Stimulated activated CD4-positive, alpha-beta T cell treated with anti-CD3 and anti-CD28 coated beads, Interleukin-1b, Interleukin-23, amount 100 ng/mL, for 4 hours (primary cell): ENCODE results near the gene CTNNB1.

Source experiments
- DNase-seq, 2 donors: peaks; one replicate each; pipeline ENCODE4 v3.0.0-alpha.2; 2020; ENCODE audit warnings: low read depth in 2 of 2

CTNNB1 gene

DNA sequence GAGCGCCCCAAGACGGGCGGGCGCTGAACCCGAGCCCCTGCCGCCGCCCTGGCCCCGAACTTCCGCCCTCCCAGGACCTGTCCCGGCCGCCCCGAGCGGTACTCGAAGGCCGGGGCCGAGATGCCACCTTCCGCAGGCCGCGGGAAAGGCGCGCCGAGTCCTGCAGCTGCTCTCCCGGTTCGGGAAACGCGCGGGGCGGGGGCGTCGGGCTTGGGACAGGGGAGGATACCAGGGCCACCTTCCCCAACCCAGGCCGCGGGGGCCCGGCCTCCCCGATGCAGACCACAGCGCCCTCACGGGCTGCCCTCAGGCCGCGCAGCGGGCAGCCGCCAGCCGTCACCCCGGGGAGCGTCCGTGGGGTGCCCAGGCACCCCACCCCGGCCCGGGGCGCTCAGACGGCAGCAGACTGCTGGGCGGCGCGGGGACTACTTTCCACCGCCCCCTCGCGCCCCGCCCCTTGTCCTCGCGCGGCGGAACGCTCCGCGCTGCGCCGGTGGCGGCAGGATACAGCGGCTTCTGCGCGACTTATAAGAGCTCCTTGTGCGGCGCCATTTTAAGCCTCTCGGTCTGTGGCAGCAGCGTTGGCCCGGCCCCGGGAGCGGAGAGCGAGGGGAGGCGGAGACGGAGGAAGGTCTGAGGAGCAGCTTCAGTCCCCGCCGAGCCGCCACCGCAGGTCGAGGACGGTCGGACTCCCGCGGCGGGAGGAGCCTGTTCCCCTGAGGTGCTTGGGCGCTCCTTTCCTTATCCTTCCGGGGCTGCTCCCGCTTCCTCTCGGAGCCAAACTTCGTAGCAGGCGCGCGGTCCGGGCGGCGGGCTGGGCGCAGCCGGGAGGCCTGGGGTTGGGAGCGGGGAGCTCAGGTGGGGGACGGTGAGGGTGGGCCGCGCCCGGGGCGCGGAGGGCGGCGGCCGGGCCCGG lies at the start of gene CTNNB1:
Gene CTNNB1 (plus strand): TSS at position 556 of the 916 bp plus-strand sequence. CDS start 24,564 bp downstream, outside the sequence.
- DNase-seq = peak; percentile 89 to 93

DNA sequence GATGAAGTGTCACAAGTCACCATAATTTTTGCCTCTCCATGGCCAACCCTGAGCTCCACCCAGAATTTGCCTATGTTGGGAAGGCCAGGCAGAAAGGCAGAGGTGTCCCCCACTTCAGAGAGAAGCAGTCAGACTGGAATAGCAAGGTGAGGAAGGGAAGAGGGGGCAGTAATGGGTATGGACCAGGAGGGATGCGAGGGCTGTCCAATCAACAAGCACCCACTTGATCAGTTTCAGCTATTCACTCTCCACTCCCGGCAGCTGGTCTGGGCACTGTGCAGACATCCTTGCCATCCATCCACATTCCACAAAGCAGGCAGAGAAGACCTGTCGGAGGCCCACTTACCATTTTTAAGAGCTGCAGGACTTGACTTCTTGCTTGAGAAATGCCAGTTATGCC lies 43.5 kb upstream of the CTNNB1 start:
- DNase-seq = no peak

DNA sequence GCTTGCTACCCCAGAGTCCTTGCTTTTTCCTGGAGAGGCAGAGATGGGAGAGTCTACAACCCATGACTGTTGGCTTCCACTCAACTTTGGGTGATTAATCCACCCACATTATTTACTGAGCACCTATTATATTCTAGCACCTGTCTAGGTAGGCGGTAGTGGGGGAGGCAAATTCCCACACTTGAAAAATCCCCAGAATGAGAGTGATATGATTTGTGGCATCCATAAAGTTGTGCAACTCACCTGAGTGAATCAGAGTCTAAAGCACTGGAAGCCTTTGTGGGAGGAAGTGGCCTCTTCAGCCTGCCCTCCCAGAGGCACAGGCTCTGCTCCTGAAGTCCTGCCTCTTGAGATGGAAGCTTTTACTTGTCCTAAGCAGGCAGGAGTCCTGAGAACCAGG lies 40.4 kb upstream of the CTNNB1 start:
- peak in 1 of 2 donors; percentile 3 for DNase-seq

DNA sequence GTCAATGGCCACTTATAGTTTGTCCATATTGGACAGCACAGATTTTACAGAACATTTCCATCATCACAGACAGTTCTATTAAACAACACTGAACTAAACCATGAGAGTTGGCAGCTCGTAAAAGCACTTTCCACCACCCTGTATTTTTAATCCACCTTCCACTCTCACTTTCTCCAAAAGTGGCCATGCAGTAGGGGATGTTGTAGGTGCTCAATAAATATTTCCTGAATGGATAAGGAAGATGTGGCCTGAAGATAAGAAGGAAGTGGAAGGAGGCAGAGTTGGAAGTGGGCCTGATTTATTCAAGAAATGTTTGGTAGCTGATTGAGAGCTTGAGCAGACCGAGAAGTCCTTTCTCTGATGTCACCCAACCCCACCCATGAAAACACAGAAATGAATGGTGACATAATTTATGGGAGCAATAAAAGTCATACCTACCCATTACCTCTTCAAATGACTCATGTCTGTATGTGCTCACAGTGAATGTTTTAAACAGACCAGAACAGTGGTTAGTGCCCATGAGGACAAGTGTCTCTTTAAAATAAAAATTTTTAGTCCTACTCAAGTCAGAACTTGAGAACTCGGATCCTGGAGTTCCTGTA lies 39.6 kb upstream of the CTNNB1 start:
- DNase-seq = no peak

DNA sequence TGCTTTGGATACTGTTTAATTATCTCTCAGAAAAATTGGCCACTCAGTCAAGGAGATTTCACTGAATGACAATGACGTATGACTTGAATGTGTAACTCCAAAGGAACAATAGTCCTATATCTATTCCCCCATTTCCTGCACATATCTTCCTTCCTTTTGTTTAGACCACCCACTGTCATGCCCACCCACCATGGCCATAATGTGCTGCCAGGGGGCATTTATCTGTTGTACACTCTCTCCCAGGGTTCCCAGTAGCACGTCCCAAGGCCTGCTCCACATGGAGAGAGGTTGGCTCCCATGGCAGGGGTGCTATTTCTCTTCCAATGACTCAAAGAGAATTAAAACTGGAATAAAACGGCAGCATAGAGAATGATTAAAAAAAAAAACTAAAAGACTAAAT lies 36.8 kb upstream of the CTNNB1 start:
- DNase-seq = no peak

DNA sequence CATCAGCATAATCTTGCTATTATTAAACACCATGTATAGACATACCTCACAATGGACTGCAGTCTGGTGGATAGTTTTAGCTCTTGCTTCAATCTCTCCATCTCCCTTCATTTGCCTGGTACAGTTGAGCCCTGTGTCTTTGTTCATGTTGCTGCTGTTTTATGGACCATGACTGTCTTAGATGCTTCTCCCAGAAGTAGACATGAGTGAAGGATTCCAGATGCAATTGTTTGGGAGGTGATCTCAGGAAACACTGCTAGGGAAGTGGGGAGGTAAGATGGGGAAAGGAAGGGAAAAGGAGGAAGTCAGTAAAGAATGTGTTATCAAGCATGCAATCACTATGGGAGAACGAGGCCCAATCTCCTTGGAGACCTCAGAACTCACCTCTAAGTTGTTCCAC lies 36.3 kb upstream of the CTNNB1 start:
- DNase-seq = no peak

DNA sequence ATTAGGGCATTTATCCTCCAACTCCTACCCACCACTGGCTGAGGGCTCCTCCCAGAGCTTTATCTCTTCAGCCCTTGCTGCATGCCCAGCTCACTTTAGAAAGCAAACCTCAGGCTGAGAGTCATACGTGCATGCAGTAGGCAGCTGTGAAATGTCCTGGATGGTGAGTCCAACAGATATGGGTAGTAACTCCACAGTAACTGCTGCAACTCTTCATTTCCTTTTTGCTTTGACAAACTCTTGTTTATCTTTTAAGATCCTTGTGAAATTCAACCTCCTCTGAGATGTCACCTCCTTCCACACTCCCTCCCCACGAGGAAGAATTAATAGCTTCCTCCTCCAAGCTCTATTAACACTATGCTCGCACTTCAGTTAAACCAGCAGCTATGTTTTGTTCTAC lies 35.9 kb upstream of the CTNNB1 start:
- DNase-seq = no peak

DNA sequence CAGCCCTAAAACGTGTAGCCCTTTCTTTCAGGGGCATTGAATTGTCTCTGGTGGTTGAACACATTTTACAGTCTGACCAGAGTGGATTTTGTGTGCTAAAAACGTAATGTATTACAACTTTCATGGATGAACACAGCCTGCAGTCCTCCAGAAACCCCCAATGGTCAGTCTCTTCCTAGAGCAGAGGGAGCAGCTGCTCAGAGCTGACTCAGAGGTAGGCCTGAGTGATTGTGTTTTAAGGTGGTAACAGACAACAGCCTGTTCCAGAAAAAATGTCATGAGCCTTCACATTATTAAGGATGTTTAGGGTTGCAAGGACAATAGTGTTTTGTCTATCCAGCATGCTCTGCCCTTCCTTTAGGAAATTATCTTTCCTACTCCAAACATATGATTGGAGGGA lies 34.5 kb upstream of the CTNNB1 start:
- no peak for DNase-seq

DNA sequence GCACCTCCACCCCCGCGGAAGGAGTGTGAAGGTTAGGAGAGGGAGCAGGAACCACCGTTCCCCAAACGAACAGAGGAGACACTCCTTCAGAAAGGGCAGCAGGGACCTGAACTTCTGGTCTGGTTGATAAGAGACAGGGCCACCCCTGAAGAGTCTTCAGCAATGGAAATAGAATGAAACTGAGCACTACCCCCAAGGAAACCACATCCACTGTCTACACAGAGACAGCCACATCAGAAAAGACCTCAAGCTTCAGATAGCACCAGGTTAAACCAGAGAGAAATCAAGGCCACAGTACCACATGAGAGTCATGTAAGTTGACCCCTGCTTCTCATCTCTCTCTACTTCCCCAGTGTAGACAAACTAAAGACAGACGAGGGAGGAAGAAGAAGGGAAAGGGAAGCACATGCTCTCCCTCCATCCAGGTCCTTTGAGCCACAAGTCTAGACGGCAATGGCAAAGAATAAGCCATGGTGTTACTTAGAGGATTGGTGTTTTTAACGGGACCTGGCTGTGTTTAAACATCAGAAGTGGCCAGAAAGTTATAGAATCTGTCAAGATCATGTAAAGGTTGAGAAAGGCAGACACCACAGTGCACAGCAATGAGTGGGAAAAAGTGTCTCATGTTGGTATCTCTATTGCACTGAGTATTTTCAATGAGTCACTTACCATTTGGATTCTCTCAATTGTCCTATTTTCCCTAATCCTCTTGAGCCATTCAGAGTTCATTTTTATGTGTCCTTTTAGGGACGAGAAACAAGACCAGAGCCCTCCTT lies 31.4 kb upstream of the CTNNB1 start:
- DNase-seq = no peak

DNA sequence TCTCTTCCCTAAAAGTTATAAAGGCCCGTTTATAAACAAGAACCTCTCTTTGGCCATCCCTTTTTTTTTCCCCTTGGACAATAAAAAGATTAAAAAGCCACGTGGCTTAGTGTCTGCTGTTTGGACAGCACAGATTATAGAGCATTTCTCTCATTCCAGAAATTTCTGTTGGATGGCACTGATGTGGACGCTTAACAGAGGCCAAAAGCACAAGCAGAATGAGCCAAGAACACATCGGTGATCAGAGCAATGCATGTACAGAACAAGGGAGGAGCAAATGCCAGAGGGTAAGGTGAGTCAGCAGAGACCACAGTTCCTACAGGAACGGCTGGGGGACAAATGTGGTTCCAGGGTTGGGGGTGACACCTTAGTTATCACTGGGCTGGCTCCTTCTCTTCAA lies 30.3 kb upstream of the CTNNB1 start:
- DNase-seq = no peak

DNA sequence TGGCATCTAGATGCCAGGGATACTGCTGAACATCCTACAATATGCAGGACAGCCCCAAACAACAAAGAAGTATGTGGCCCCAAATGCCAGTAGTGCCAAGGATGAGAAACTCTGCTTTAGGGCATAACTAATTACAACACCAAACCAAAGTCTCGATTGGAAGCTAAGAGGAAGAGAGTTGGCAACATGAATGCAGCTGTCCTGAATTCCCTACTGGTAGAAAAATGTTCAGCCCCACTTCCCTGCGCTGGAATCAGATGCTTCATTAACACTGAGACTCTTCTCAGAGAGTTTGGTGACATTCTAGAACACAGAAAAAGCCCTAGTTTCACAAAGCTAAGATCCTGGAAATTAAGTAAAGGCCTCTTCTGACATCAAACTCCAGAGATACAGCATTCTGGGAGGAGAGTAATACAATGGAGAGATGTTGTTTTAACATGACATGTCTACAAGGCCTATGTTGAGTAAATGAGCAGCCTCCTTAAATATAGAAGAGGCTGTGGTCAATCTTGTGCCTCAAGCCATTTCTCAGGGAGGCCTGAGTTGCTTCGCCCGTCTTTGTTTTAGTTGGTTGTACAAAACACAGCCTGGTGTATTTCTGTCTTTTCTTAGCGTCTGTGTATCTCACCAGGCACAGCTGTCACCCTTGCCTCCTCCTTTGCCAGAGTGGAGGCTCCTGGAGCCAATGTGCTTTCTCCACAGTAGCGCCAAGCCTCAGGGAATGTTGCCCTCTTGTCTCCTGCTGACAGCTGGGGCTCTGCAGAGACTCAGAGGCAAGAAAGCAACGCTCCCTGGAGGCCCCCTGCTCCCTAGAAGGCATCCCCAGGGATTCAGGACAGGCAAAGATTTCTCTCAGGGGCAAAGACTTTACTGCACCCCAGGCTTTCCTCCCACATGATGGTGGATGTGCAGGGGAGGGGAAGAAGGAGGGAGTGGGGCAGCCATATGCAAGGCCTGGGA lies 25.1 kb upstream of the CTNNB1 start:
- no peak for DNase-seq

DNA sequence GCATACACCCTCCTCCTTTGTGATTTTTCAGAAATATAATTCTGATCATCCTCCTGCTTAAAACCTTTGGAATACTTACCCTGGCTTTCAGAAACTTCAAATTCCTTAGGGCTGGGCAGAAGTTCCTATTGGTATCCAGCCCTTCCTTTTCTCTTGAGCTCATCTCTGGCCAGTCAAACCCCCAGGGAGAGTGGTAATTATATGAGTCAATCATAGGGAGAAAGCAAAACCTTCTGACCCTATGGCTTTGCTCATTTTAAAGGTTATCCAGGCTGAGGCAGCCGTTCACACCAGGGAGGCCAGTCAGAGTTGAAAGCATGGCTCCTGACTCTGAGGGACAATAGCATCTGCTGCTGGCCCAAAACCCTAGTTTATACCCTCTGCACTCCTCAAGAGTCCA lies 23.9 kb upstream of the CTNNB1 start:
- no peak for DNase-seq

DNA sequence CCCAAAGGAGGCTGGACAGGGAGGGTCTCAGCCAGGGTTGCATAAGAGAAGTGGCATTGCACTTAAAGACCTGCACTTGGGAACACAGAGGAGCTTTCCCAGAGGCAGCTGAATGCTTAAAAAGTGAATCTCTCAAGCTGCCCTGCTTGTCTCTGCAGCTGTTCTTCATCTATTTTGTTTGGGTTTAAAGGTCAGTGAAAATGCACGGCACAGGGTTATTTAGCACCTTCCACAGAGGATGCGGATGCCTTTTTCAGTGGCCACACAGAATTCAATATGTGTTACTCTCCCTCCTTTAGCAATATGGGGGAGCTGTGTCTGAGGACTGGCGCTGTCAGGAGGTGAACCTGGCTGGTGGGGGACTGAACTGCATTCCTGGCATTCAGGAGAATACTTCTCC lies 22.7 kb upstream of the CTNNB1 start:
- DNase-seq = no peak

DNA sequence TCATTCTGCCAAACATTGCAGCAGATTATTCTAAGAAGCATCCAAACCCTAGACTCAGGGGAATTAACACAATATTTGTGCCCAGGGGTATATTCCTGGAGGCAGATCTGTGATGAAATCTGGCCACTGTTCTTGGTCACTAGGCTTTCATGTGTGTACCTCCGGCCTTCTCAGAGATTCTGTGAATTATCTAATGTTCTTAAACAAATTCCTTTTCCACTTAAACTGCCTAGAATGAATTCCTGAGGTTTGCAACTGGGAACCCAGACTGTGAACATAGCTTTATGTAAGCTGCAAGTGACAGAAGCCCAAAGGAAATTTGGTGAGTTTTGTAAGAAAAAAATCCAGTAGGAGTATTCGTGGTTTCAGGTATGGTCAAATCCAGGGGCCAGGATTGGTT lies 20.7 kb upstream of the CTNNB1 start:
- no peak for DNase-seq

DNA sequence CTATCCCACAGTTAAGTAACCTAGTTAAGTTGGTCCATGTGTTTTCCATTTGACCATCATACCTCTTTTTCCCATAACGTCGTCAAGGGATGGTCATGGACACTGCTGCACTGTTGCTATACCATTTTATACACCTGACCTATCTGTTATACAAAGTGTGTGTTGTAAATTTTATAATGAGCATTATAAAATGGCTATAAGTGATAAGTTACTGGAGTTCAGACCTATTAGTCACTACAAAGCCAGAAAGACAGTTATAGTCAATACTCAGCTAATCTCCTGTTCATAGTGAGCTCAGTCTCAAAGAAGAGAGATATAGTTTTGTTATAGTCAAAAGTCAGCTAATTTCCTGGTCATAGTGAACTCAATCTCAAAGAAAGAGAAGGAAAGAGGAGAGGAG lies 18.9 kb upstream of the CTNNB1 start:
- no peak for DNase-seq

DNA sequence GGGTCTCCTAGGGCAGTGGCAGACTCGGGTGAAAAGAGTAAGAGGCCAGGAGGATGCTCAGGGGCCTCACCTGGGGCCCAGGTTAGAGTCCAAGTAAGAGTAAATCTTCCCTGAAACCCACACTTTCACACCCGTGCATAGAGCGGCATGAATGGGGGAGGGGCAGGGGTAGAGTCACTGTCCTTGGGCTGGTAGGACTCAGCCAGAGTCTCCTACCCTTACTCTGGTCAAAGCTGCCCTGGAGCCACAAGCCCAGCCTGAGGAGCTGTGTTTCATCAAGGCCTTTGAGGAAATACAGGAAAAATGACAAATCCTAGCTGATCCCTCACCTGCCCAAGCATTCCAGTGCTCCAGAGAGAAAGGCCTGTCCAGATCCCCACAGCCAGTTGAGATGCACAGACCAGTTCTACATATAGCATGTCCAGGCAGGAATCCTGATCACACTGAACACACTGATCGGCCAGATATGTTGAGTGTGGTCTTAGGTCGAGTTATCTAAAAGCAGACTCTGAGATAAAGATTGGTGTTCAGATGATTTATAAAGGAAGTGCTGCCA lies 16.7 kb upstream of the CTNNB1 start:
- DNase-seq = no peak

DNA sequence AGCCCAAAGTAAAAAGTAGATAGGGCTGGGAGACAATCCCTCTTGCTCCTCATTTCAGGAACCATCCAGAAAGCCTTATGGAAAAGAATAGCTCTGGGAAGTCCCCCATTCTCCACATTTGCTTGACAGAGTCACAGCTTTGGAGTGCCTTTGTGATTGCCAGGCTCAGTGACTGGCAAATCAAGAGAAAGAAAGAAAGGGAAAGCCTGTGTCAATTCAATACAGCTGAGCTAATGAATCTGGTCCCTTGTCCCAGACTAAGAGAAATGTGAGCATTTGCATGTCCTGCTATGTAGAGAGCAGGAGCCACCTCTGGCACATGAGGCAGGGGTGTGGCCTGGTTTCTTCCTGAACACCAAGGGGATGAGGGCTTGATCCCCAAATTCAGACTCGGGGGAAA lies 14.9 kb upstream of the CTNNB1 start:
- DNase-seq = no peak

DNA sequence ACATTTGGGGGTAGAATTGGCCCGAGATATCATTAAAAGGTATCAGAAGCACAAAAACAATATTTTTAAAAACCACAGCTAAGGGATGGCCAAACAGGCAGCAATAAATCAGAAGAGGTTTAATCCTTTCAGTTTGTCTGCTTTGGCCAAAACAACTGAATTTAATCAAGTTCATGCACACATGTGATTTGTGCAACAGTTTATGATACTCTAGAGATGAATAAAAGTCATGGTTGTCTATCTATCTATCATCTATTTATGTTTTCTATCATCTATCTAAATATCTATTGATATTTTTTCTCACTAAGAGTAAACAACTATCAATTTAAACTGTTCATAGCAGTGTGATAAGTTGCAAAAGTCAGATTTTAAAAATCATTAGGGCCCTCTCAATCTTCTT lies 13.0 kb upstream of the CTNNB1 start:
- DNase-seq = no peak

DNA sequence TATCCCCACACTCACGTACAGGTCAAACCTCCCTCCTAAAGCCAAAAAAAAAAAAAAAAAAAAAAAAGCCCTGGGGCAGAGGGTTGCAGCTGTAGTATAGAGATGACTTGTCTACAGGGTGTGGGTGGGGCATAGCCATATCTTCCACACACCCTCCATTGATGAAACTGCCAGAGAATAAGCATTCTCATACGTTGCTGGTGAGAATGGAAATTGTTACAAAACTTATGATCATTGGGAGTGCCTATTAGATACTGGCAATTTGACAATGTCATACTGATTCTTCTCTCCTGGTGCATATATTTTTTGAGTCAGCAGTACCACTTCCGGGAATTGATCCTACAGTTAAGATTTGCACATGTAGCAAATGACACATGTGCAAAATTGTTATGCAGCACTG lies 11.0 kb upstream of the CTNNB1 start:
- no peak for DNase-seq

DNA sequence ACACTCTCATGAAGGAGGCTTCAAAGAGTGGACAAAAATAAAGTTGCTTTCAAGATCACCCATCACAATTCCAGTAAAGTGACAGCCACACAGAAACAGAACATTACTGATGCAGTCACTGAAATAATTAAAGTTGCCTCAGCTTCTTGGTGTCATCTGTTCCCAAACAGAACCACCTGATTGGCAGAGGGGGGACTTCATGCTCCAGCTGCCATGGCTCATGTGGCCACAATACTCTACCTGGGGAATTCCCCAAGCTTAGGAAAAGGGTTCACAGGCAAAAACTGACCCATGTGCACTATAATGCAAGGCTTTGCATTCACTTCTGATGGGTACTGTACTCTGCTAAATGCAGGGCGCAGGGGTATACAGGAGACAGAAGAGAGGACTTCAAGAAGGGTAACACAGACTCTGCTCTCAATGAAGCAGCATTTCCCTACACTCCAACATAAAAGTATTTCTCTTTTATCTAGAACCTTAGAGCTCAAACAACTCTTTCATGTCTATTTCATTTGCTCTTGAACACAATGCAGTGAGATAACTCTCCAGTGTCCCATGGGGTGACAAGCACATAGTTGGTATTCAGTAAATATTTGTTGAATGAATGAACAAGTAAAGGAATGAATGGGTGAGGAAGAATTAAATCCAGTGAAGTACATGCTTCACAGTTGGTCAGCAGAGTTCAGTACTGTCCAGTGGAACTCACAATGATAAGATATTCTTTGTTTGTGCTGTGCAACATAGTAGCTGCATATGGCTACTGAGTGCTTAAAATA lies 8.6 kb upstream of the CTNNB1 start:
- no peak for DNase-seq
